ENCODE data around the gene FOXJ3. TPM values are rescaled to one million over a fixed set of nuclear protein-coding genes. Genes with fewer than 3 reads are reported as not detected.

The FOXJ3 gene
- total RNA-seq, 1 experiment from 2014 or later: 51.1 TPM

DNA sequence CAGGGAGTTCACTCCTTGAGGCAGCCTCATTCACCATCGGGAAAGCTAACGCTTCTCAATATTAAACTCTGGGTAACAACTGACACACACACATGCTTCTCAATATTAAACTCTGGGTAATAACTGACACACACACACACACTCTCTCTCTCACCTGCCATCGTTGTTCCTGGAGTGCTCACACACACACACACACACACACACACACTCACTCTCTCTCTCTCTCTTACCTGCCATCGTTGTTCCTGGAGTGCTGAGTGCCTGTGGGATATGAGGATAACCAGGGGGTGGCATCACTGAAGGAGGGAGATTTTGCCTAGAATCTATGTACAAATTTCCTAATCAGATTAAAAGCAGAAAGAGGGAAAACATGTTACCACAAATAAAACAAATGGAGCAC lies 153.3 kb downstream of the FOXJ3 start:
- H3K4me2 ChIP-seq (ENCODE audit: low read length): no peak overlapping the region
- no peak overlapping the region for H3K27ac ChIP-seq (ENCODE audit: low read depth, low read length)
- no peaks in the 10 kb centered on the region for H3K9me3 ChIP-seq (ENCODE audit: control insufficient read depth in 1 of 2, insufficient read depth in 1 of 2, low read depth in 1 of 2, low read length in 2 of 2)
- BruUV-seq (replicated peaks): no TSS peak
- no peak for TF ChIP-seq CBX3 (IDR thresholded peaks at IDR 0.05; ENCODE audit: low read depth)
- TF ChIP-seq, protein P1, sequence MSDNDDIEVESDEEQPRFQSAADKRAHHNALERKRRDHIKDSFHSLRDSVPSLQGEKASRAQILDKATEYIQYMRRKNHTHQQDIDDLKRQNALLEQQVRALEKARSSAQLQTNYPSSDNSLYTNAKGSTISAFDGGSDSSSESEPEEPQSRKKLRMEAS (IDR thresholded peaks at IDR 0.05): no peak
- TF ChIP-seq EGR1 (IDR thresholded peaks at IDR 0.05; ENCODE audit: low read depth): no peak
- no peak for TF ChIP-seq FOSL1 (IDR thresholded peaks at IDR 0.05; ENCODE audit: low read depth)
- TF ChIP-seq EZH2 (IDR thresholded peaks at IDR 0.05): no peak
- TF ChIP-seq, protein P2, sequence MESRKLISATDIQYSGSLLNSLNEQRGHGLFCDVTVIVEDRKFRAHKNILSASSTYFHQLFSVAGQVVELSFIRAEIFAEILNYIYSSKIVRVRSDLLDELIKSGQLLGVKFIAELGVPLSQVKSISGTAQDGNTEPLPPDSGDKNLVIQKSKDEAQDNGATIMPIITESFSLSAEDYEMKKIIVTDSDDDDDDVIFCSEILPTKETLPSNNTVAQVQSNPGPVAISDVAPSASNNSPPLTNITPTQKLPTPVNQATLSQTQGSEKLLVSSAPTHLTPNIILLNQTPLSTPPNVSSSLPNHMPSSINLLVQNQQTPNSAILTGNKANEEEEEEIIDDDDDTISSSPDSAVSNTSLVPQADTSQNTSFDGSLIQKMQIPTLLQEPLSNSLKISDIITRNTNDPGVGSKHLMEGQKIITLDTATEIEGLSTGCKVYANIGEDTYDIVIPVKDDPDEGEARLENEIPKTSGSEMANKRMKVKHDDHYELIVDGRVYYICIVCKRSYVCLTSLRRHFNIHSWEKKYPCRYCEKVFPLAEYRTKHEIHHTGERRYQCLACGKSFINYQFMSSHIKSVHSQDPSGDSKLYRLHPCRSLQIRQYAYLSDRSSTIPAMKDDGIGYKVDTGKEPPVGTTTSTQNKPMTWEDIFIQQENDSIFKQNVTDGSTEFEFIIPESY (IDR thresholded peaks at IDR 0.05; ENCODE audit: extremely low read depth, insufficient replicate concordance, low read length): no peak
- no peak for TF ChIP-seq ZFX (IDR thresholded peaks at IDR 0.05)
- TF ChIP-seq ZNF274 (IDR thresholded peaks at IDR 0.05; ENCODE audit: low read depth, low read length): no peak
- no peak for TF ChIP-seq SIN3A (IDR thresholded peaks at IDR 0.05; ENCODE audit: low read depth)
- no peak for TF ChIP-seq ELF1 (IDR thresholded peaks at IDR 0.05; ENCODE audit: borderline replicate concordance, low read depth)
- TF ChIP-seq SP1 (IDR thresholded peaks at IDR 0.05; ENCODE audit: low read depth): no peak
- TF ChIP-seq YY1 (IDR thresholded peaks at IDR 0.05; ENCODE audit: extremely low read depth, insufficient replicate concordance, low read depth, low read length): no peak
- TF ChIP-seq, protein P3, sequence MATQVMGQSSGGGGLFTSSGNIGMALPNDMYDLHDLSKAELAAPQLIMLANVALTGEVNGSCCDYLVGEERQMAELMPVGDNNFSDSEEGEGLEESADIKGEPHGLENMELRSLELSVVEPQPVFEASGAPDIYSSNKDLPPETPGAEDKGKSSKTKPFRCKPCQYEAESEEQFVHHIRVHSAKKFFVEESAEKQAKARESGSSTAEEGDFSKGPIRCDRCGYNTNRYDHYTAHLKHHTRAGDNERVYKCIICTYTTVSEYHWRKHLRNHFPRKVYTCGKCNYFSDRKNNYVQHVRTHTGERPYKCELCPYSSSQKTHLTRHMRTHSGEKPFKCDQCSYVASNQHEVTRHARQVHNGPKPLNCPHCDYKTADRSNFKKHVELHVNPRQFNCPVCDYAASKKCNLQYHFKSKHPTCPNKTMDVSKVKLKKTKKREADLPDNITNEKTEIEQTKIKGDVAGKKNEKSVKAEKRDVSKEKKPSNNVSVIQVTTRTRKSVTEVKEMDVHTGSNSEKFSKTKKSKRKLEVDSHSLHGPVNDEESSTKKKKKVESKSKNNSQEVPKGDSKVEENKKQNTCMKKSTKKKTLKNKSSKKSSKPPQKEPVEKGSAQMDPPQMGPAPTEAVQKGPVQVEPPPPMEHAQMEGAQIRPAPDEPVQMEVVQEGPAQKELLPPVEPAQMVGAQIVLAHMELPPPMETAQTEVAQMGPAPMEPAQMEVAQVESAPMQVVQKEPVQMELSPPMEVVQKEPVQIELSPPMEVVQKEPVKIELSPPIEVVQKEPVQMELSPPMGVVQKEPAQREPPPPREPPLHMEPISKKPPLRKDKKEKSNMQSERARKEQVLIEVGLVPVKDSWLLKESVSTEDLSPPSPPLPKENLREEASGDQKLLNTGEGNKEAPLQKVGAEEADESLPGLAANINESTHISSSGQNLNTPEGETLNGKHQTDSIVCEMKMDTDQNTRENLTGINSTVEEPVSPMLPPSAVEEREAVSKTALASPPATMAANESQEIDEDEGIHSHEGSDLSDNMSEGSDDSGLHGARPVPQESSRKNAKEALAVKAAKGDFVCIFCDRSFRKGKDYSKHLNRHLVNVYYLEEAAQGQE (IDR thresholded peaks at IDR 0.05; ENCODE audit: low read depth): no peak
- TF ChIP-seq POLR2A (IDR thresholded peaks at IDR 0.05; ENCODE audit: borderline replicate concordance, extremely low read depth, insufficient read depth, insufficient read length): no peak
- TF ChIP-seq TCF7L2 (IDR thresholded peaks at IDR 0.05; ENCODE audit: borderline replicate concordance, extremely low read depth, insufficient read depth, insufficient read length): no peak
- DNase-seq (ENCODE audit: low read depth, low spot score) (no peak), ATAC-seq (no peak)
- H4K20me1 ChIP-seq (ENCODE audit: insufficient read depth): 0 out of 2 replicates have a peak, but pooled peaks cover 5% of the 10 kb centered on the region
- peaks cover 0 to 10% of the 10 kb centered on the region in 2 experiments; a peak in 1 of 4 replicates for H3K36me3 ChIP-seq (ENCODE audit: control insufficient read depth in 1 of 2, insufficient read depth in 2 of 2, low read length in 2 of 2)
- H3K4me1 ChIP-seq (ENCODE audit: control insufficient read depth in 1 of 2, insufficient read depth in 2 of 2, low read length in 2 of 2): no peaks in the 10 kb centered on the region
- ChIA-PET RAD21 (ENCODE audit: low non-redundant PET in 1 of 2, low total read pairs in 2 of 2, uncharacterized antibody in 2 of 2, unreplicated experiment in 2 of 2) (no interaction called here), CTCF (no interaction called here), POLR2A (no interaction called here)
- no peaks in the 10 kb centered on the region for H3K79me2 ChIP-seq (ENCODE audit: insufficient read depth, low read length)
- no peaks in the 10 kb centered on the region for H3K9me2 ChIP-seq (ENCODE audit: insufficient read depth)
- no peak overlapping the region for H3K4me3 ChIP-seq (replicated peaks in 1 of 2; ENCODE audit: low read depth in 1 of 2, low read length in 2 of 2)
- H2AFZ ChIP-seq (ENCODE audit: low read depth, low read length, poor library complexity, severe bottlenecking): no peak overlapping the region
- intact Hi-C loops (cut with micrococcal nuclease): no loop called here
- H3K9ac ChIP-seq (ENCODE audit: low read length): no peak overlapping the region
- no peaks in the 10 kb centered on the region for H3K27me3 ChIP-seq (ENCODE audit: insufficient read depth, low read length)
